GM06990 (cell line): Measurements from ENCODE around the gene KIAA0232.

Source experiments
- DNase-seq: peaks from one replicate; pipeline ENCODE4 v3.0.0-alpha.2; 2011; ENCODE audit not compliant: insufficient read length; ENCODE audit errors: extremely low read depth
- H3K27me3 ChIP-seq: replicated peaks from 2 replicates; pipeline ENCODE4 v1.6.0; 2011; ENCODE audit warnings: low read length; ENCODE audit not compliant: control insufficient read depth, insufficient read depth
- H3K36me3 ChIP-seq: 2 replicates; pipeline ENCODE4 v1.5.1; 2011; ENCODE audit warnings: low read length; ENCODE audit not compliant: control insufficient read depth, insufficient read depth
- H3K4me3 ChIP-seq: replicated peaks from 2 replicates; pipeline ENCODE4 v1.5.1; 2011; ENCODE audit warnings: low read depth, mild to moderate bottlenecking, control low read depth, low read length
- TF ChIP-seq, protein P1 (sequence below): IDR thresholded peaks from 2 replicates; pipeline ENCODE4 v1.5.1; 2011; ENCODE audit warnings: low read length, control low read depth, mild to moderate bottlenecking, inconsistent platforms; ENCODE audit not compliant: insufficient read depth, poor library complexity, severe bottlenecking

KIAA0232 gene

DNA sequence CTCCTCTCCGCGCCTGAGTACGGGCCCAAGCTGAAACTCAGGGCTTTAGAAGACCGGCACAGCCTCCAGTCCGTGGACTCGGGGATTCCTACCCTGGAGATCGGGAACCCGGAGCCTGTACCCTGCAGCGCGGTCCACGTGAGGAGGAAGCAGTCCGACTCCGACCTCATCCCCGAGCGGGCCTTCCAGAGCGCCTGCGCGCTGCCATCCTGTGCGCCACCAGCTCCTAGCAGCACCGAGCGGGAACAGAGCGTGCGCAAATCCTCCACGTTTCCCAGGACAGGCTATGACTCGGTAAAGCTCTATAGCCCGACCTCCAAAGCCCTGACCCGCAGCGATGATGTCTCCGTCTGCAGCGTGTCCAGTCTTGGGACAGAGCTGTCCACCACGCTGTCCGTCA is 141.0 kb downstream of the KIAA0232 start:
- DNase-seq: no peak
- TF ChIP-seq, protein P1, sequence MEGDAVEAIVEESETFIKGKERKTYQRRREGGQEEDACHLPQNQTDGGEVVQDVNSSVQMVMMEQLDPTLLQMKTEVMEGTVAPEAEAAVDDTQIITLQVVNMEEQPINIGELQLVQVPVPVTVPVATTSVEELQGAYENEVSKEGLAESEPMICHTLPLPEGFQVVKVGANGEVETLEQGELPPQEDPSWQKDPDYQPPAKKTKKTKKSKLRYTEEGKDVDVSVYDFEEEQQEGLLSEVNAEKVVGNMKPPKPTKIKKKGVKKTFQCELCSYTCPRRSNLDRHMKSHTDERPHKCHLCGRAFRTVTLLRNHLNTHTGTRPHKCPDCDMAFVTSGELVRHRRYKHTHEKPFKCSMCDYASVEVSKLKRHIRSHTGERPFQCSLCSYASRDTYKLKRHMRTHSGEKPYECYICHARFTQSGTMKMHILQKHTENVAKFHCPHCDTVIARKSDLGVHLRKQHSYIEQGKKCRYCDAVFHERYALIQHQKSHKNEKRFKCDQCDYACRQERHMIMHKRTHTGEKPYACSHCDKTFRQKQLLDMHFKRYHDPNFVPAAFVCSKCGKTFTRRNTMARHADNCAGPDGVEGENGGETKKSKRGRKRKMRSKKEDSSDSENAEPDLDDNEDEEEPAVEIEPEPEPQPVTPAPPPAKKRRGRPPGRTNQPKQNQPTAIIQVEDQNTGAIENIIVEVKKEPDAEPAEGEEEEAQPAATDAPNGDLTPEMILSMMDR: no peak
- H3K27me3 ChIP-seq: no peaks in the 10 kb centered on the region
- H3K36me3 ChIP-seq: peaks cover 7% of the 10 kb centered on the region
- no peak overlapping the region for H3K4me3 ChIP-seq

DNA sequence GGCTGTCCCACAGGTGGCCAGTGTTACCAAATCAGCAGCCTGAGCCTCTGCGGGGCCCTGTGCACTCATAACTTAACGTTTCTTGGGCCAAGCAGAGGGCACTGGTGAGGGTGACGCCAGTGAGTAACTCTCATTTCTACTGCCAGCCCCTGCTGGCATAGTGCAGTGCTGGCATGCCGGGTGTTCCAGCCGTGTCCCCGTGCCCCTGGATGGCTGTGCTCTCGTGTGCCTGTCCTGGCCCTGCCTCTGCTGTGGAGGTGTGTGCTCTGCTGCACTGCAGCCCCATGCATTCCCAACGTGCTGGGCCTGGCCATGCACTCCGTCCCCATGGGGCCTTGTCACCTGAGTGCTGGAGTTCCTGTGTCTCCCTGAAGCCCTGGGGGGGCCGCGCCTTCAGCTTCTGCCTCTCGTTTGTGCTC is 141.8 kb downstream of the KIAA0232 start:
- H3K4me3 ChIP-seq: no peak overlapping the region
- TF ChIP-seq, protein P1: no peak
- no peaks in the 10 kb centered on the region for H3K27me3 ChIP-seq
- peaks cover 7% of the 10 kb centered on the region for H3K36me3 ChIP-seq
- no peak for DNase-seq

DNA sequence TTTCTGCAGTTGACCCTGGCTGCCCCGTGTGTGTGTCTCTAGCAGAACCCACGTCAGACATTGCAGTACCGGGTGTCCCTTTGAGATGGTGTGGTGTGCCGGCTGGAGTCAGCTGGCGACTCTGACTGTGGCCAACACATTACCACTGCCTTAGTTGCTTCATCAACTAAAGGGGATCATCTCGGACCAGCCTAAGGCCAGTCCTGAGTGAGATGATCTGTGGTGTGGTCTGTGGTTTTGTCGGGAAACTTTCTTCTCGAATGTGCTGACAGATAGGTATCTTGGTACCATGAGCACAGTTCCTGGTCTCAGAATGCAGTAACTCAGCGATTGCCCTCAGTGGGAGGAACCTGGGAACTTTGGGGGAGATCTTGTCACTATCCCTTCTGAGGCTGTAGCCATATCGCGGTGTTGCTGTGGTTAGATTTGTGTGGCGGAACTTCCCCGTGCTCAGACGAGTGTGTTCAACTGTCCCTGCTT is 142.9 kb downstream of the KIAA0232 start:
- TF ChIP-seq, protein P1: no peak
- Histone ChIP-seq H3K27me3 (no peaks in the 10 kb centered on the region), H3K36me3 (peaks cover 7% of the 10 kb centered on the region), H3K4me3 (no peak overlapping the region)
- no peak for DNase-seq

DNA sequence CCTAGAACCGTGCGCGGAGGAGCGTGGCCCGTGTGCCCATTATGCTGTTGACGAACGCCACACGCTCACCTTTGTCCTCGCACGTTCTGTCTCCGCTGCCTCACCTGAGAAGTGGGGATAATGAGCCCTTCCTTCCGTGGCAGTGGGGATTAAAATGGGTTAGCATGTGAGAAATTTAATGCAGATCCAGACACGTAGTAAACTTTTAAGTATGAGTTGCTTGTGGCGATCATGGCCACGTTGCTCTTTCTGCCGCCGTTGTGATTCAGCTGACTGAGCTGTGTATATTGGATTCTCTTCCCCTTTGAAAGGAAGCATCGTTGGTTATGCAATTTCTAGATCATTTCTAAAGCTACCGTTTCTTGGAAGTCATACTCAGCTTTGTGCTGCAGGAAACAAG is 143.6 kb downstream of the KIAA0232 start:
- TF ChIP-seq, protein P1: no peak
- H3K27me3 ChIP-seq: no peaks in the 10 kb centered on the region
- H3K36me3 ChIP-seq: peaks cover 7% of the 10 kb centered on the region
- no peak for DNase-seq
- no peak overlapping the region for H3K4me3 ChIP-seq

DNA sequence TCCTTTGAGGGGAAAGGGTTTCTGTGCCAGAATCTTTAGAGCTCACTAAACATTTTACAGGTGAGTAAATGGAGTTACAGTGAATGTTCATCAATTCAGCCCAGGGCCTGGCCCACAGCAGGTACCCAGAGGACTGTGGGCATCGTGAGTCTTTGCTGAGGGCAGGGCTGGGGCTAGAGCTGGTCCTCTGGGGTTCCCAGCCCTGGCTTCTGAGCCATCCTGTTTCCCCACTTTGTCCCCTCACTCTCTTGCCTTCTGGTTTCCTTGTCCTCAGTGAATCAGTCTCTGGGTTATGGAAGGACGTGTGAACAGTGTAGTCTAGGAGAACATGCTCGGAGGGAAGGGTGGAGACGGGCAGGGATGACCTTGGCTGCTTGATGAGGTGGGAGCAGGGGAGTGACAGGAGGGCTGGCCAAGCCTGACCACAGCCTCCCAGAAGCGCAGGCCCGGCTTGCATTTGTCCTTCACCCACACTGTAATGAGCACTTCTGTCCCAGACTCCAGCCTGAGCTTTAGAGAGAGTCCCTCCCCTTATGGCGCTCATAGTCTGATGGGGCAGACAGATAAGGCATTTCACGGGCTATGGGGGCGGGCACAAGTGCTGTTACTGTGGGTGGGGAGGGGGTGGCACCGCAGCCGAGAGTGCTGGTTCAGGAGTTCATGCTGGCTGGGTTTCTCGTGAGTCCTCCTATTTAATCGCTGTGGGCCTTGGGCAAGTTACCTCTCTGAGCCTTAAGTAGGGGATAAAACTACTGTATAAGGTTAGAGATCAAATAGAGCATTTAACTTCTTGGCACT is 144.4 kb downstream of the KIAA0232 start:
- Histone ChIP-seq H3K4me3 (no peak overlapping the region), H3K27me3 (no peaks in the 10 kb centered on the region), H3K36me3 (peaks cover 7% of the 10 kb centered on the region)
- TF ChIP-seq, protein P1: no peak
- no peak for DNase-seq
